SK-N-SH (cell line): ENCODE results near the gene SPDEF. TPM values are rescaled to one million over a fixed set of nuclear protein-coding genes. Genes with fewer than 3 reads are reported as not detected.
A peak's percentile ranks its signal among the peaks of the same experiment; 100 is the strongest.

Experiments used
- CTCF ChIA-PET: fragments of 300-600, 350-600 bp; formaldehyde crosslinking; extraction: SDS; loops from one replicate; lab custom pipeline; 2021; lab: Yijun Ruan, JAX
- POLR2A ChIA-PET: fragments of 350-600 bp; sonication (Branson Sonifier 250); formaldehyde crosslinking; extraction: SDS; loops from one replicate; lab custom pipeline; 2020; ENCODE audit warnings: antibody characterized with exemption, inconsistent platforms; lab: Yijun Ruan, JAX
- DNase-seq: peaks from one replicate; pipeline ENCODE4 v3.0.0; 2012
- H2AFZ ChIP-seq: fragments of 200-600 bp; sonication (generic); 2 replicates; pipeline ENCODE4 v1.8.1; 2016; ENCODE audit warnings: antibody characterized with exemption, mild to moderate bottlenecking, low read depth
- H3F3A ChIP-seq: fragments of 200-600 bp; sonication (generic); replicated peaks from 2 replicates; pipeline ENCODE3; 2016; ENCODE audit warnings: antibody characterized with exemption, mild to moderate bottlenecking; ENCODE audit not compliant: insufficient read depth
- H3K27ac ChIP-seq, 2 experiments: fragments of 200-500 bp in 1 of 2; fragments of 200-600 bp in 1 of 2; sonication (Bioruptor generic) in 1 of 2; sonication (generic), shearing (Covaris generic) in 1 of 2; 2 replicates each; pipeline versions ENCODE4 v1.5.1 to v1.6.1; 2014 to 2016; ENCODE audit warnings: low read depth in 2 of 2, inconsistent platforms in 1 of 2, low read length in 1 of 2, mild to moderate bottlenecking in 1 of 2, mixed read lengths in 1 of 2
- H3K27me3 ChIP-seq: fragments of 200-600 bp; sonication (generic), shearing (Covaris generic); 2 replicates; pipeline ENCODE4 v1.6.1; 2016; ENCODE audit warnings: mixed run types; ENCODE audit not compliant: insufficient read depth
- H3K36me3 ChIP-seq, 2 experiments: fragments of 200-500 bp in 1 of 2; fragments of 200-600 bp in 1 of 2; sonication (Bioruptor generic) in 1 of 2; sonication (generic) in 1 of 2; replicated peaks in 1 of 2; 2 replicates each; pipeline versions ENCODE3 to v1.5.1; 2014 to 2016; ENCODE audit warnings: low read length in 1 of 2, mild to moderate bottlenecking in 1 of 2; ENCODE audit not compliant: insufficient read depth in 2 of 2, control insufficient read depth in 1 of 2
- H3K4me1 ChIP-seq, 2 experiments: fragments of 200-500 bp in 1 of 2; fragments of 200-600 bp in 1 of 2; sonication (Bioruptor generic) in 1 of 2; sonication (generic), shearing (Covaris generic) in 1 of 2; 2 replicates each; pipeline versions ENCODE4 v1.5.1 to v1.6.1; 2014 to 2016; ENCODE audit warnings: low read depth in 1 of 2, low read length in 1 of 2, mixed run types in 1 of 2; ENCODE audit not compliant: insufficient read depth in 2 of 2, control insufficient read depth in 1 of 2
- H3K4me2 ChIP-seq: fragments of 200-600 bp; sonication (generic), shearing (Covaris generic); 2 replicates; pipeline ENCODE4 v1.6.1; 2017; ENCODE audit warnings: mixed run types
- H3K4me3 ChIP-seq, 2 experiments: fragments of 200-500 bp in 1 of 2; fragments of 200-600 bp in 1 of 2; sonication (Bioruptor generic) in 1 of 2; sonication (generic), shearing (Covaris generic) in 1 of 2; 2 replicates each; pipeline versions ENCODE4 v1.5.1 to v1.8.1; 2014 to 2016; ENCODE audit warnings: low read depth in 2 of 2, inconsistent platforms in 1 of 2, low read length in 1 of 2, mild to moderate bottlenecking in 1 of 2, mixed read lengths in 1 of 2, moderate library complexity in 1 of 2
- H3K79me2 ChIP-seq: fragments of 200-600 bp; sonication (generic); 2 replicates; pipeline ENCODE4 v1.8.1; 2017; ENCODE audit warnings: mild to moderate bottlenecking; ENCODE audit not compliant: insufficient read depth
- H3K9ac ChIP-seq: fragments of 200-600 bp; sonication (generic); 2 replicates; pipeline ENCODE4 v1.6.1; 2017; ENCODE audit warnings: mixed run types
- H3K9me2 ChIP-seq: fragments of 200-600 bp; sonication (generic); 2 replicates; pipeline ENCODE4 v1.6.1; 2017; ENCODE audit warnings: mixed run types
- H3K9me3 ChIP-seq: fragments of 200-600 bp; sonication (generic); 2 replicates; pipeline ENCODE4 v1.6.1; 2017; ENCODE audit warnings: mixed run types, mild to moderate bottlenecking, moderate library complexity
- H4K20me1 ChIP-seq: fragments of 200-600 bp; sonication (generic); 2 replicates; pipeline ENCODE4 v1.6.1; 2017; ENCODE audit warnings: mild to moderate bottlenecking, mixed run types; ENCODE audit not compliant: insufficient read depth
- ELF1 ChIP-seq: IDR thresholded peaks from 2 replicates; pipeline ENCODE4 v1.4.0; 2012
- EP300 ChIP-seq, 2 experiments: IDR thresholded peaks; 2 replicates each; pipeline versions ENCODE4 v1.4.0 to v1.6.1; 2012; ENCODE audit warnings: borderline replicate concordance in 1 of 2, low read depth in 1 of 2, low read length in 1 of 2
- FOSL2 ChIP-seq: IDR thresholded peaks from 2 replicates; pipeline ENCODE4 v1.4.0; 2012; ENCODE audit warnings: low read depth, mild to moderate bottlenecking, moderate library complexity, borderline replicate concordance
- FOXJ3 ChIP-seq: sonication (generic); formaldehyde crosslinking; IDR thresholded peaks from 2 replicates; pipeline ENCODE4 v1.5.1; 2020; ENCODE audit warnings: mild to moderate bottlenecking, missing genetic modification reagents
- GABPA ChIP-seq: IDR thresholded peaks from 2 replicates; pipeline ENCODE4 v1.4.0; 2012; ENCODE audit warnings: low read depth, mild to moderate bottlenecking
- JUND ChIP-seq: IDR thresholded peaks from 2 replicates; pipeline ENCODE4 v1.4.0; 2012
- MEF2A ChIP-seq: IDR thresholded peaks from 2 replicates; pipeline ENCODE4 v1.4.0; 2012; ENCODE audit warnings: low read depth, borderline replicate concordance
- NFIC ChIP-seq: IDR thresholded peaks from 2 replicates; pipeline ENCODE4 v1.4.0; 2012; ENCODE audit warnings: borderline replicate concordance
- RAD21 ChIP-seq: IDR thresholded peaks from 2 replicates; pipeline ENCODE4 v1.6.1; 2012; ENCODE audit warnings: mild to moderate bottlenecking, low read length
- RCOR1 ChIP-seq: fragments of 150-350 bp; IDR thresholded peaks from 2 replicates; pipeline ENCODE4 v1.6.1; 2017; ENCODE audit warnings: antibody characterized with exemption, low read length
- REST ChIP-seq: IDR thresholded peaks from 2 replicates; pipeline ENCODE4 v1.6.1; 2012; ENCODE audit warnings: mild to moderate bottlenecking, low read depth, low read length, moderate library complexity
- RFX5 ChIP-seq: IDR thresholded peaks from 2 replicates; pipeline ENCODE4 v1.6.1; 2012; ENCODE audit warnings: mild to moderate bottlenecking, improper control_type of control experiment, low read length
- SIN3A ChIP-seq: IDR thresholded peaks from 2 replicates; pipeline ENCODE4 v1.6.1; 2012; ENCODE audit warnings: low read depth, mild to moderate bottlenecking, low read length, moderate library complexity, borderline replicate concordance
- TEAD4 ChIP-seq: IDR thresholded peaks from 2 replicates; pipeline ENCODE4 v1.4.0; 2012; ENCODE audit warnings: mild to moderate bottlenecking, borderline replicate concordance; ENCODE audit not compliant: insufficient read depth
- USF1 ChIP-seq: IDR thresholded peaks from 2 replicates; pipeline ENCODE4 v1.4.0; 2012; ENCODE audit warnings: low read depth, borderline replicate concordance
- WGBS: methylation state at CpG from one replicate; pipeline ENCODE4 v1.1.6; 2017; ENCODE audit warnings: low lambda C conversion rate; 5-methylcytosine and 5-hydroxymethylcytosine counted together
- polyA plus RNA-seq, 3 experiments: library from polyadenylated mRNA; depleted of rRNA; stranded (reverse); fragments of >200 nt; gene quantifications; 2 replicates each; pipeline ENCODE4 v1.2.3, GENCODE V29; 2012

Gene SPDEF
- polyA plus RNA-seq, 1 of the 3 experiments (the other 2 are of a cell fraction), result 0.10 TPM

GRCh38 chr6:34580707-34581560 is 24.8 kb upstream of the SPDEF start:
- Histone ChIP-seq H3K9ac (no peak overlapping the region), H3K9me3 (no peaks in the 10 kb centered on the region), H3K4me1 (peaks cover 0 to 21% of the 10 kb centered on the region in 2 experiments; a peak in 1 of 4 replicates), H3K36me3 (no peaks in the 10 kb centered on the region), H3K4me2 (no peak overlapping the region), H3K27me3 (no peaks in the 10 kb centered on the region), H3K27ac (peak overlapping the region in 1 of 2 experiments; percentile 58; a peak in 2 of 4 replicates), H3K9me2 (no peaks in the 10 kb centered on the region), H3K79me2 (no peaks in the 10 kb centered on the region), H4K20me1 (no peaks in the 10 kb centered on the region), H3K4me3 (no peak overlapping the region), H2AFZ (no peak overlapping the region), H3F3A (no peaks in the 10 kb centered on the region)
- peak; percentile 64 for DNase-seq
- ChIA-PET POLR2A (interaction anchor here (0.7 kb wide), 1 partner anchor 55 kb away, joined by 3 read pairs; no protein-coding TSS in a partner anchor), CTCF (interaction anchor here (0.7 to 2.4 kb wide), 5 partner anchors 17 to 29 kb away, joined by 3 to 14 read pairs (median 3); no protein-coding TSS in a partner anchor)
- 86% methylated on average over 5 of the region's 6 CpGs for WGBS
- TF ChIP-seq FOSL2 (no peak), USF1 (no peak), EP300 (IDR thresholded peaks at IDR 0.05; ENCODE audit: borderline replicate concordance in 1 of 2, low read depth in 1 of 2, low read length in 1 of 2) (no peak; a peak in 1 of 4 replicates), JUND (no peak), RFX5 (no peak), FOXJ3 (CRISPR knock-in tag) (no peak; the same call in 1 of the 2 replicates), ELF1 (no peak), MEF2A (no peak), SIN3A (no peak), RCOR1 (no peak), TEAD4 (no peak), RAD21 (no peak), NFIC (no peak), REST (no peak), GABPA (no peak)
